GM12878 (cell line): ENCODE results near the gene ZNF407. TPM values are rescaled to one million over a fixed set of nuclear protein-coding genes. Genes with fewer than 3 reads are reported as not detected.

Experiments used
- ATAC-seq: fragments of 200-7000 bp; cut with Tn5 transposase; 3 replicates; pipeline ENCODE4 v1.9.1; 2020; ENCODE audit warnings: mild to moderate bottlenecking, moderate library complexity
- BruUV-seq: library from RNA; stranded (reverse); fragments of 400-500 nt; replicated peaks from 2 replicates; lab custom pipeline; 2021; lab: Mats Ljungman, UMichigan
- CTCF ChIA-PET: fragments of 300-600 bp; sonication (Branson Sonifier 250); formaldehyde crosslinking; extraction: SDS; loops from one replicate; lab custom pipeline; 2021; ENCODE audit warnings: inconsistent platforms; lab: Yijun Ruan, JAX
- POLR2A ChIA-PET: fragments of 350-600 bp; formaldehyde crosslinking; extraction: SDS; loops from one replicate; lab custom pipeline; 2021; ENCODE audit warnings: inconsistent platforms; lab: Charles Lee
- RAD21 ChIA-PET: fragments of 300-600 bp; sonication (Branson Sonifier 250); formaldehyde crosslinking; loops from one replicate; lab custom pipeline; 2023; ENCODE audit warnings: antibody characterized with exemption; ENCODE audit not compliant: unreplicated experiment; lab: Charles Lee
- SMC1A ChIA-PET: fragments of 300-600 bp; sonication (Branson Sonifier 250); formaldehyde crosslinking; loops from one replicate; lab custom pipeline; 2023; ENCODE audit not compliant: unreplicated experiment, uncharacterized antibody; lab: Charles Lee
- DNase-seq: peaks from one replicate; pipeline ENCODE4 v3.0.0-alpha.2; 2011; ENCODE audit warnings: low read depth, low spot score
- FAIRE-seq: peaks from 3 replicates; lab custom pipeline; 2011; peaks lifted over from hg19 to GRCh38; lab: Jason Lieb, UNC
- H2AFZ ChIP-seq: 2 replicates; pipeline ENCODE4 v1.6.0; 2011; ENCODE audit warnings: low read depth, low read length, control low read depth; ENCODE audit not compliant: control insufficient read depth
- H3K27ac ChIP-seq: 2 replicates; pipeline ENCODE4 v1.5.1; 2011; ENCODE audit warnings: control low read depth; ENCODE audit not compliant: control insufficient read depth, insufficient read depth
- H3K27me3 ChIP-seq, 2 experiments: replicated peaks in 1 of 2; 2 replicates each; pipeline versions ENCODE4 v1.6.0 to v1.6.1; 2011; ENCODE audit warnings: low read length in 1 of 2; ENCODE audit not compliant: control insufficient read depth in 2 of 2, insufficient read depth in 2 of 2
- H3K36me3 ChIP-seq, 2 experiments: 2 replicates each; pipeline ENCODE4 v1.5.1; 2011; ENCODE audit warnings: low read length in 1 of 2; ENCODE audit not compliant: control insufficient read depth in 2 of 2, insufficient read depth in 2 of 2
- H3K4me1 ChIP-seq: 2 replicates; pipeline ENCODE4 v1.6.1; 2011; ENCODE audit warnings: mild to moderate bottlenecking, low read length, moderate library complexity, mixed read lengths; ENCODE audit not compliant: control insufficient read depth, insufficient read depth
- H3K4me2 ChIP-seq: 2 replicates; pipeline ENCODE4 v1.6.0; 2011; ENCODE audit warnings: control low read depth; ENCODE audit not compliant: control insufficient read depth, insufficient read depth
- H3K4me3 ChIP-seq: fragments of 200-600 bp; sonication (generic); 2 replicates; pipeline ENCODE4 v1.5.1; 2016
- H3K79me2 ChIP-seq: 2 replicates; pipeline ENCODE4 v1.6.0; 2011; ENCODE audit warnings: low read length; ENCODE audit not compliant: control insufficient read depth, insufficient read depth
- H3K9ac ChIP-seq: 2 replicates; pipeline ENCODE4 v1.8.0; 2011; ENCODE audit warnings: low read length, control low read depth, mixed read lengths; ENCODE audit not compliant: control insufficient read depth, insufficient read depth
- H3K9me3 ChIP-seq: replicated peaks from 3 replicates; pipeline ENCODE4 v1.5.1; 2011; ENCODE audit warnings: mild to moderate bottlenecking, low read length; ENCODE audit not compliant: control insufficient read depth, insufficient read depth
- H4K20me1 ChIP-seq: 2 replicates; pipeline ENCODE4 v1.6.0; 2011; ENCODE audit not compliant: control insufficient read depth, insufficient read depth
- ESRRA ChIP-seq: IDR thresholded peaks from 2 replicates; pipeline ENCODE4 v1.6.1; 2012; ENCODE audit warnings: mild to moderate bottlenecking, low read length, improper control_type of control experiment
- GABPA ChIP-seq: IDR thresholded peaks from 2 replicates; pipeline ENCODE4 v1.6.1; 2014; ENCODE audit warnings: antibody characterized with exemption, low read depth, mild to moderate bottlenecking, inconsistent platforms
- HDGF ChIP-seq: fragments of 450-650 bp; IDR thresholded peaks from 2 replicates; pipeline ENCODE4 v1.6.1; 2016; ENCODE audit warnings: antibody characterized with exemption
- MYB ChIP-seq: fragments of 150-350 bp; IDR thresholded peaks from 2 replicates; pipeline ENCODE4 v1.6.1; 2014; ENCODE audit warnings: mild to moderate bottlenecking, low read depth, low read length, borderline replicate concordance
- RUNX3 ChIP-seq: IDR thresholded peaks from 2 replicates; pipeline ENCODE4 v1.6.1; 2012; ENCODE audit warnings: low read length, inconsistent platforms
- SIN3A ChIP-seq: IDR thresholded peaks from 2 replicates; pipeline ENCODE4 v1.6.1; 2012; ENCODE audit warnings: low read depth, low read length, improper control_type of control experiment
- SIX5 ChIP-seq: IDR thresholded peaks from 2 replicates; pipeline ENCODE4 v1.6.1; 2011; ENCODE audit warnings: mild to moderate bottlenecking, low read depth, low read length, moderate library complexity; ENCODE audit not compliant: severe bottlenecking
- SUPT20H ChIP-seq: IDR thresholded peaks from 2 replicates; pipeline ENCODE4 v1.6.1; 2011; ENCODE audit warnings: low read depth, mild to moderate bottlenecking, low read length, moderate library complexity, borderline replicate concordance; ENCODE audit not compliant: control insufficient read depth
- ZBED1 ChIP-seq: IDR thresholded peaks from 2 replicates; pipeline ENCODE4 v1.6.1; 2016; ENCODE audit warnings: borderline replicate concordance
- whole genome bisulfite sequencing: methylation state at CpG from one replicate; pipeline ENCODE4 v1.1.6; 2016; ENCODE audit warnings: low lambda C conversion rate; ENCODE audit not compliant: insufficient replicate concordance, insufficient coverage; ENCODE audit errors: missing lambda C conversion rate; 5-methylcytosine and 5-hydroxymethylcytosine counted together
- in situ Hi-C: fragments of 300-500 bp; cut with MboI; formaldehyde crosslinking; loops from 9 replicates; pipeline ENCODE4 v1.14.3; 2018; ENCODE audit warnings: mixed read lengths
- intact Hi-C: fragments of 100-400 bp; cut with micrococcal nuclease; formaldehyde crosslinking; loops from one replicate; pipeline ENCODE4 v1.14.2; 2022; ENCODE audit not compliant: unreplicated experiment
- polyA plus RNA-seq, 11 experiments: library from polyadenylated mRNA; depleted of rRNA in 4 of 11; unstranded in 6 of 11; stranded (reverse) in 5 of 11; fragments of >200 nt; fragmentation: Nextera tagmentation in 4 of 11; fragmentation: Illumina TruSeq in 1 of 11; extraction: Ambion mirVana in 4 of 11; extraction: Trizol in 1 of 11; gene quantifications; 1 replicate in 1 of 11; 2 replicates in 10 of 11; pipeline versions ENCODE4 v1.2.1 to v1.2.3, GENCODE V29; 2011 to 2016; ENCODE audit warnings: inconsistent platforms in 2 of 11, missing spikeins in 2 of 11, low read depth in 1 of 11
- total RNA-seq, 4 experiments: library from RNA; depleted of rRNA in 3 of 4; stranded (reverse); fragments of >200 nt in 3 of 4; fragmentation: Illumina TruSeq in 1 of 4; extraction: Trizol in 1 of 4; gene quantifications; 2 replicates each; pipeline versions ENCODE4 v1.2.1 to v1.2.3, GENCODE V29; 2013 to 2021
- TF ChIP-seq, protein P1 (sequence below): IDR thresholded peaks from 2 replicates; pipeline ENCODE4 v1.6.1; 2012; ENCODE audit warnings: low read depth, low read length, improper control_type of control experiment
- TF ChIP-seq, protein P2 (sequence below): IDR thresholded peaks from 2 replicates; pipeline ENCODE4 v1.6.1; 2011; ENCODE audit warnings: borderline replicate concordance, low read depth, mild to moderate bottlenecking, moderate library complexity, low read length; ENCODE audit not compliant: insufficient read depth, poor library complexity, severe bottlenecking
- TF ChIP-seq, protein P3 (sequence below): fragments of 450-650 bp; IDR thresholded peaks from 2 replicates; pipeline ENCODE4 v1.6.1; 2017; ENCODE audit warnings: mild to moderate bottlenecking, low read depth, inconsistent platforms; ENCODE audit not compliant: poor library complexity, severe bottlenecking

The ZNF407 gene
- total and polyA plus RNA-seq, 10 of the 15 experiments (the other 5 are each of a cell fraction or from before 2014, with no cell fraction given), result 0.69 to 11.6 (median 5.3) TPM

DNA sequence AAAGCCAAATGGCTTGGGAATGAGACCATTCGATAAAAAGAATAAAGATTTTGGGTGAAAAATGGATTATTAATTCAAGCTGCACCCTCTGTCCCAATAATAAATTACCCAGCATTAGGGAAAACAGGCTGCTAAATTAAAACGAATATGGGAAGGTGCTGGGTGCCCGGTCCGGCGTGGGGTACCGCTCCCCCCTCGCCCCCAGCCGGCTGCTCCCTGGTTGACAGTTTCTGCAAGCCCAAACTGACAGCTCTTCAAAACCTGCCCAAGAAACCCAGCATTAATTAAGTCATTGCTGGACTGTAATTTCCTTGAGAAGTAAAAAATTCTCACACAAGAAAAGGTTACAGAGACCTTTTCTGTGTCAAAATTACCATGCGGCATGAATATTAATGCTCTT, 512.6 kb downstream of the ZNF407 start:
- WGBS, result 49% methylated on average over 9 of the region's 9 CpGs
- Histone ChIP-seq H3K9me3 (no peaks in the 10 kb centered on the region), H3K4me2 (no peak overlapping the region), H2AFZ (no peak overlapping the region), H3K9ac (no peak overlapping the region), H3K4me3 (no peak overlapping the region), H3K4me1 (no peaks in the 10 kb centered on the region), H3K79me2 (no peaks in the 10 kb centered on the region), H3K27me3 (no peaks in the 10 kb centered on the region; a peak in 2 of 4 replicates), H4K20me1 (no peaks in the 10 kb centered on the region), H3K36me3 (no peaks in the 10 kb centered on the region), H3K27ac (no peak overlapping the region)
- DNase-seq, result no peak
- intact Hi-C loops (no loop called here), in situ Hi-C loops (no loop called here)
- TF ChIP-seq, protein P1, sequence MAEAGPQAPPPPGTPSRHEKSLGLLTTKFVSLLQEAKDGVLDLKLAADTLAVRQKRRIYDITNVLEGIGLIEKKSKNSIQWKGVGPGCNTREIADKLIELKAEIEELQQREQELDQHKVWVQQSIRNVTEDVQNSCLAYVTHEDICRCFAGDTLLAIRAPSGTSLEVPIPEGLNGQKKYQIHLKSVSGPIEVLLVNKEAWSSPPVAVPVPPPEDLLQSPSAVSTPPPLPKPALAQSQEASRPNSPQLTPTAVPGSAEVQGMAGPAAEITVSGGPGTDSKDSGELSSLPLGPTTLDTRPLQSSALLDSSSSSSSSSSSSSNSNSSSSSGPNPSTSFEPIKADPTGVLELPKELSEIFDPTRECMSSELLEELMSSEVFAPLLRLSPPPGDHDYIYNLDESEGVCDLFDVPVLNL, result no peak
- no peak for TF ChIP-seq SIN3A
- no peak for TF ChIP-seq MYB
- no peak for TF ChIP-seq SUPT20H
- no peak for TF ChIP-seq SIX5
- TF ChIP-seq HDGF, result no peak
- CTCF ChIA-PET, result no interaction called here
- no TSS peak for BruUV-seq
- RAD21 ChIA-PET, result no interaction called here
- FAIRE-seq, result no peak
- POLR2A ChIA-PET, result no interaction called here
- SMC1A ChIA-PET, result no interaction called here
- no peak for ATAC-seq

DNA sequence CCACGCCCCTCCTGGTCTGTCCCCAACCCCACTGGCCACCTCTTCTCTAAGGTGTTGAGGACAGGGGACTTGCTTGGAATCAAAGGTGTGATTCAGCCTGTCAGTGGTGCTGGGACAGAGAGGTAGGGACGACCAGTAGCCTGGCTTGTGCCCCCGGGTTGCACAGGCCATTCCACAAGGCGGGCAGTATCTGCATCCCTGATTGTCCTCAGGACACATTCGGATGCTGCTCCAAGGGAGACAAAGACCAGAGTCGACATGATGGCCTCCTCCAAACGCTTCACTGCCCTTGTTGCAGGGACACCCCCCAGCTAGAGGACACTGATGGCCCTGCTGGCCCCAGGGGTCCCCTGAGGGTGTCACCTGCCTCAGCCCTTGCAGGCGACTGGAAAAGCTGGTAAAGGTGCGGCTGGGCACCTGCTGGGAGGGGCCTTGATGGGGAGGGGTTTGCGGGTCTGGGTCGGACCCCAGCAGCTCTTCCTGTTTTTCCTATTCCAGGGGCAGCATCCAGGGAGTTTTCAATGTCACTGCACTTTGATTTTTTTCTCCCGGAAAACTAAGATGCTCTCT, 513.3 kb downstream of the ZNF407 start:
- in situ Hi-C loops (no loop called here), intact Hi-C loops (no loop called here)
- H3K27me3 ChIP-seq, result no peaks in the 10 kb centered on the region; a peak in 2 of 4 replicates
- ATAC-seq, result no peak
- BruUV-seq, result no TSS peak
- no peaks in the 10 kb centered on the region for H4K20me1 ChIP-seq
- H3K4me3 ChIP-seq, result no peak overlapping the region
- H3K9me3 ChIP-seq, result no peaks in the 10 kb centered on the region
- SMC1A ChIA-PET, result no interaction called here
- RAD21 ChIA-PET, result no interaction called here
- H3K4me2 ChIP-seq, result no peak overlapping the region
- 40% methylated on average over 11 of the region's 12 CpGs for WGBS
- no peak for FAIRE-seq
- no peaks in the 10 kb centered on the region for H3K79me2 ChIP-seq
- POLR2A ChIA-PET, result no interaction called here
- H3K9ac ChIP-seq, result no peak overlapping the region
- CTCF ChIA-PET, result no interaction called here
- H3K36me3 ChIP-seq, result no peaks in the 10 kb centered on the region
- DNase-seq, result no peak
- no peaks in the 10 kb centered on the region for H3K4me1 ChIP-seq
- no peak overlapping the region for H3K27ac ChIP-seq
- H2AFZ ChIP-seq, result no peak overlapping the region
- TF ChIP-seq, protein P2, sequence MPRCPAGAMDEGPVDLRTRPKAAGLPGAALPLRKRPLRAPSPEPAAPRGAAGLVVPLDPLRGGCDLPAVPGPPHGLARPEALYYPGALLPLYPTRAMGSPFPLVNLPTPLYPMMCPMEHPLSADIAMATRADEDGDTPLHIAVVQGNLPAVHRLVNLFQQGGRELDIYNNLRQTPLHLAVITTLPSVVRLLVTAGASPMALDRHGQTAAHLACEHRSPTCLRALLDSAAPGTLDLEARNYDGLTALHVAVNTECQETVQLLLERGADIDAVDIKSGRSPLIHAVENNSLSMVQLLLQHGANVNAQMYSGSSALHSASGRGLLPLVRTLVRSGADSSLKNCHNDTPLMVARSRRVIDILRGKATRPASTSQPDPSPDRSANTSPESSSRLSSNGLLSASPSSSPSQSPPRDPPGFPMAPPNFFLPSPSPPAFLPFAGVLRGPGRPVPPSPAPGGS, result no peak
- TF ChIP-seq, protein P3, sequence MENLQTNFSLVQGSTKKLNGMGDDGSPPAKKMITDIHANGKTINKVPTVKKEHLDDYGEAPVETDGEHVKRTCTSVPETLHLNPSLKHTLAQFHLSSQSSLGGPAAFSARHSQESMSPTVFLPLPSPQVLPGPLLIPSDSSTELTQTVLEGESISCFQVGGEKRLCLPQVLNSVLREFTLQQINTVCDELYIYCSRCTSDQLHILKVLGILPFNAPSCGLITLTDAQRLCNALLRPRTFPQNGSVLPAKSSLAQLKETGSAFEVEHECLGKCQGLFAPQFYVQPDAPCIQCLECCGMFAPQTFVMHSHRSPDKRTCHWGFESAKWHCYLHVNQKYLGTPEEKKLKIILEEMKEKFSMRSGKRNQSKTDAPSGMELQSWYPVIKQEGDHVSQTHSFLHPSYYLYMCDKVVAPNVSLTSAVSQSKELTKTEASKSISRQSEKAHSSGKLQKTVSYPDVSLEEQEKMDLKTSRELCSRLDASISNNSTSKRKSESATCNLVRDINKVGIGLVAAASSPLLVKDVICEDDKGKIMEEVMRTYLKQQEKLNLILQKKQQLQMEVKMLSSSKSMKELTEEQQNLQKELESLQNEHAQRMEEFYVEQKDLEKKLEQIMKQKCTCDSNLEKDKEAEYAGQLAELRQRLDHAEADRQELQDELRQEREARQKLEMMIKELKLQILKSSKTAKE, result no peak
- no peak for TF ChIP-seq GABPA
- TF ChIP-seq ZBED1, result no peak
- no peak for TF ChIP-seq ESRRA
- no peak for TF ChIP-seq RUNX3
